Measurements from ENCODE around the gene CS.

GRCh38 chr12:56243731-56244181 is 56.4 kb downstream of the CS start:
- TF ChIP-seq CTCF (IDR thresholded peaks at IDR 0.05) (no peak), POLR2A (IDR thresholded peaks at IDR 0.05) (no peak)

All from testis (tissue), 2 donors.